H1 (cell line): ENCODE results near the gene HLA-DOB. TPM values are rescaled to one million over a fixed set of nuclear protein-coding genes. Genes with fewer than 3 reads are reported as not detected.

Source experiments
- BACH1 ChIP-seq: IDR thresholded peaks from 2 replicates; pipeline ENCODE4 v1.6.1; 2012; ENCODE audit warnings: low read length, improper control_type of control experiment
- BRCA1 ChIP-seq: IDR thresholded peaks from 2 replicates; pipeline ENCODE4 v1.6.1; 2012; ENCODE audit warnings: low read depth, low read length, improper control_type of control experiment
- CBX5 ChIP-seq: fragments of 300-800, 300-1000 bp; sonication (generic); IDR thresholded peaks from 2 replicates; pipeline ENCODE4 v1.7.1; 2016; ENCODE audit warnings: antibody characterized with exemption, low read length, low read depth
- CEBPB ChIP-seq: IDR thresholded peaks from 2 replicates; pipeline ENCODE4 v1.6.1; 2012; ENCODE audit warnings: low read depth, low read length
- CHD2 ChIP-seq: IDR thresholded peaks from 2 replicates; pipeline ENCODE4 v1.6.1; 2012; ENCODE audit warnings: low read length, improper control_type of control experiment
- CTBP2 ChIP-seq: IDR thresholded peaks from 2 replicates; pipeline ENCODE4 v1.7.0; 2011; ENCODE audit warnings: borderline replicate concordance, mild to moderate bottlenecking, moderate library complexity, mixed read lengths, low read length; ENCODE audit not compliant: insufficient read depth, insufficient read length
- KDM1A ChIP-seq: fragments of 200-600, 300-600 bp; sonication (generic); IDR thresholded peaks from 2 replicates; pipeline ENCODE4 v1.7.1; 2016; ENCODE audit warnings: mild to moderate bottlenecking, low read length, borderline replicate concordance
- MAFK ChIP-seq: IDR thresholded peaks from 2 replicates; pipeline ENCODE4 v1.6.1; 2012; ENCODE audit warnings: low read depth, mild to moderate bottlenecking, improper control_type of control experiment, low read length
- NANOG ChIP-seq: IDR thresholded peaks from 2 replicates; pipeline ENCODE4 v1.6.1; 2011; ENCODE audit warnings: low read length, low read depth, mild to moderate bottlenecking, inconsistent platforms; ENCODE audit not compliant: insufficient read depth, poor library complexity, severe bottlenecking
- PHF8 ChIP-seq: fragments of 200-600 bp; sonication (generic); conservative IDR thresholded peaks from 2 replicates; pipeline ENCODE4 v1.7.1; 2012; ENCODE audit warnings: low read depth, mild to moderate bottlenecking, inconsistent platforms, low read length, moderate library complexity
- POLR2A ChIP-seq, 2 experiments: IDR thresholded peaks; 1 replicate in 1 of 2; 2 replicates in 1 of 2; pipeline ENCODE4 v1.6.1; 2011; ENCODE audit warnings: low read depth in 2 of 2, low read length in 2 of 2, mild to moderate bottlenecking in 2 of 2; ENCODE audit errors: control extremely low read depth in 1 of 2
- POU5F1 ChIP-seq: IDR thresholded peaks from 2 replicates; pipeline ENCODE4 v1.6.1; 2011; ENCODE audit warnings: low read depth, mild to moderate bottlenecking, low read length, moderate library complexity
- RXRA ChIP-seq: IDR thresholded peaks from 2 replicates; pipeline ENCODE4 v1.6.1; 2011; ENCODE audit warnings: low read depth, mild to moderate bottlenecking, low read length, moderate library complexity; ENCODE audit not compliant: insufficient read depth
- SIN3A ChIP-seq, 2 experiments: IDR thresholded peaks in 1 of 2; conservative IDR thresholded peaks in 1 of 2; 2 replicates each; pipeline ENCODE4 v1.6.1; 2011 to 2012; ENCODE audit warnings: low read length in 2 of 2, improper control_type of control experiment in 1 of 2, low read depth in 1 of 2, mild to moderate bottlenecking in 1 of 2
- SP1 ChIP-seq: IDR thresholded peaks from 2 replicates; pipeline ENCODE4 v1.6.1; 2011; ENCODE audit warnings: low read depth, low read length
- SP2 ChIP-seq: IDR thresholded peaks from 2 replicates; pipeline ENCODE4 v1.6.1; 2012; ENCODE audit warnings: mild to moderate bottlenecking, low read length, inconsistent platforms
- SRF ChIP-seq: IDR thresholded peaks from 2 replicates; pipeline ENCODE4 v1.6.1; 2011; ENCODE audit warnings: mild to moderate bottlenecking, low read depth, low read length, moderate library complexity
- TAF1 ChIP-seq: IDR thresholded peaks from 2 replicates; pipeline ENCODE4 v1.6.1; 2011; ENCODE audit warnings: mild to moderate bottlenecking, low read depth, low read length
- TAF7 ChIP-seq: optimal IDR thresholded peaks from 2 replicates; pipeline ENCODE3; 2011; ENCODE audit warnings: low read depth, mild to moderate bottlenecking, inconsistent platforms, low read length, moderate library complexity, borderline replicate concordance
- TCF12 ChIP-seq: IDR thresholded peaks from 2 replicates; pipeline ENCODE4 v1.6.1; 2011; ENCODE audit warnings: low read depth, mild to moderate bottlenecking, low read length
- TEAD4 ChIP-seq: IDR thresholded peaks from 2 replicates; pipeline ENCODE4 v1.6.1; 2012; ENCODE audit warnings: low read depth, low read length, inconsistent platforms, mixed read lengths
- YY1 ChIP-seq: IDR thresholded peaks from 2 replicates; pipeline ENCODE4 v1.6.1; 2011; ENCODE audit warnings: low read depth, mild to moderate bottlenecking, low read length
- polyA plus RNA-seq, 7 experiments: library from polyadenylated mRNA; depleted of rRNA in 3 of 7; stranded (reverse) in 5 of 7; unstranded in 2 of 7; fragments of >200 nt in 5 of 7; fragments of 200-250 nt in 2 of 7; gene quantifications; 1 replicate in 5 of 7; 2 replicates in 1 of 7; 4 replicates in 1 of 7; pipeline versions ENCODE4 v1.2.1 to v1.2.3, GENCODE V29; 2011 to 2013; ENCODE audit warnings: missing spikeins in 2 of 7, mixed read lengths in 2 of 7
- total RNA-seq: library from RNA; stranded (reverse); fragmentation: NEBNext Ultra II Directional; extraction: Animal tissue kit (Norgen Biotek cat#: 25700); gene quantifications from 2 replicates; pipeline ENCODE4 v1.2.1, GENCODE V29; 2021
- TF ChIP-seq, protein P1 (sequence below): IDR thresholded peaks from 2 replicates; pipeline ENCODE4 v1.6.1; 2012; ENCODE audit warnings: inconsistent platforms

HLA-DOB gene
- total and polyA plus RNA-seq, 2 of the 8 experiments (the other 6 are each of a cell fraction or from before 2014, with no cell fraction given): 0.35 TPM; not detected in 1

DNA sequence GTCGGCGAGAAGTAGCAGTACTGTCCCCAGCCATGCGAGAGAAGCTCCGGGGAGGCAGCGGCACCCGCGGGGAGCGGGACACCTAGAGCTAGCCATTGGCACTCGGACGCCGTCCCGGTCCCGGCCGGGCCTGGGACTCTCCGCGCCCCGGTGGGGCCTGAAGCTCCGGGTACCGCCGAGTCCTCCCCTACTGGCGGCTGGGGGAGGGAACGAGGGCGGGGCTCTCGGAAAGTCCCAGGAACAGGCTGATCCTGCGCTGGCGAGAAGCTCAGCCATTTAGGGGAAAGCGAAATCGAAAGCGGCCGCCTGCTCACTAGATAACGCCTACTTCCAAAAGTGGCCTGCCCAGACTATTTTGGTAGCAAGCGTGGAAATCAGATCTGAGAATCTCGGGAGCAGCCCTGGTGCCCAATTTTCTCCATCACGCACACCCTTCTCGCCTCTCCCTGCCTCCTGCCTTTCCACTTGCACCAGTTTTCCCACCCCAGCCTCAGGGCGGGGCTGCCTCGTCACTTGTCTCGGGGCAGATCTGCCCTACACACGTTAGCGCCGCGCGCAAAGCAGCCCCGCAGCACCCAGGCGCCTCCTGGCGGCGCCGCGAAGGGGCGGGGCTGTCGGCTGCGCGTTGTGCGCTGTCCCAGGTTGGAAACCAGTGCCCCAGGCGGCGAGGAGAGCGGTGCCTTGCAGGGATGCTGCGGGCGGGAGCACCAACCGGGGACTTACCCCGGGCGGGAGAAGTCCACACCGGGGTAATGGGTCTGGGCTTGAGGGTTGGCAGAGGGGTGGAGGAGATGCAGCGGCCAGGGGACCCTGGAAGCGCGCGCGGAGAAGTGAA is 37.0 kb upstream of the HLA-DOB start, which contains the start of the genes PSMB9 and TAP1 (continued):
- TF ChIP-seq TCF12: no peak
- 0 out of 2 replicates have a peak, but pooled peaks have one; percentile 7 for TF ChIP-seq CHD2
- TF ChIP-seq, protein P1, sequence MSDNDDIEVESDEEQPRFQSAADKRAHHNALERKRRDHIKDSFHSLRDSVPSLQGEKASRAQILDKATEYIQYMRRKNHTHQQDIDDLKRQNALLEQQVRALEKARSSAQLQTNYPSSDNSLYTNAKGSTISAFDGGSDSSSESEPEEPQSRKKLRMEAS: peak; percentile 51; the same call in 1 of the 2 replicates
- no peak for TF ChIP-seq BRCA1
- no peak for TF ChIP-seq SRF
- no peak for TF ChIP-seq CTBP2
- peak; percentile 52 for TF ChIP-seq PHF8
- no peak for TF ChIP-seq SP1
- peak; percentile 14 for TF ChIP-seq NANOG
- peak; percentile 21; the same call in 1 of the 2 replicates for TF ChIP-seq BACH1
- no peak for TF ChIP-seq CBX5
- TF ChIP-seq SIN3A (conservative IDR thresholded peaks at IDR 0.05 in 1 of 2, IDR thresholded peaks at IDR 0.05 in 1 of 2; ENCODE audit: low read depth in 1 of 2, low read length in 2 of 2): 0 out of 4 replicates have a peak, but pooled peaks have one; percentile 16 to 34
- no peak for TF ChIP-seq MAFK
- no peak for TF ChIP-seq CEBPB
- TF ChIP-seq TAF1: peak; percentile 55; the same call in 1 of the 2 replicates
- TF ChIP-seq RXRA: no peak
- TF ChIP-seq POLR2A (IDR thresholded peaks at IDR 0.05; ENCODE audit: control extremely low read depth in 1 of 2, low read depth in 2 of 2, low read length in 2 of 2): peak in 1 of 2 experiments; percentile 42; a peak in 2 of 3 replicates
- TF ChIP-seq TEAD4: no peak; the same call in 1 of the 2 replicates
- peak; percentile 37; the same call in 1 of the 2 replicates for TF ChIP-seq KDM1A
- TF ChIP-seq POU5F1: no peak
- peak; percentile 58 for TF ChIP-seq TAF7
- TF ChIP-seq SP2: no peak
- TF ChIP-seq YY1: peak; percentile 37; the same call in 1 of the 2 replicates
